HepG2 (cell line): ENCODE measurements around the gene PDP2. TPM values are rescaled to one million over a fixed set of nuclear protein-coding genes. Genes with fewer than 3 reads are reported as not detected.
A peak's percentile ranks its signal among the peaks of the same experiment; 100 is the strongest.

ENCODE experiments used
- BCLAF1 ChIP-seq: fragments of 450-650 bp; IDR thresholded peaks from 2 replicates; pipeline ENCODE4 v1.6.1; 2017; ENCODE audit warnings: mild to moderate bottlenecking
- IKZF5 ChIP-seq: IDR thresholded peaks from 2 replicates; pipeline ENCODE4 v1.6.1; 2018; ENCODE audit warnings: missing genetic modification reagents, mild to moderate bottlenecking, missing compliant biosample characterization
- KAT7 ChIP-seq: IDR thresholded peaks from 2 replicates; pipeline ENCODE4 v1.6.1; 2018; ENCODE audit warnings: borderline replicate concordance, missing compliant biosample characterization
- KLF11 ChIP-seq: IDR thresholded peaks from 2 replicates; pipeline ENCODE4 v1.6.1; 2016; ENCODE audit warnings: missing compliant biosample characterization
- MAF1 ChIP-seq: sonication (generic); formaldehyde crosslinking; IDR thresholded peaks from 2 replicates; pipeline ENCODE4 v1.5.0; 2020; ENCODE audit warnings: missing genetic modification reagents, borderline replicate concordance
- MTA1 ChIP-seq: sonication (generic); formaldehyde crosslinking; IDR thresholded peaks from 2 replicates; pipeline ENCODE4 v1.4.0; 2020; ENCODE audit warnings: missing genetic modification reagents, mild to moderate bottlenecking, borderline replicate concordance
- NKX3-1 ChIP-seq: sonication (generic); formaldehyde crosslinking; IDR thresholded peaks from 2 replicates; pipeline ENCODE4 v1.5.0; 2020; ENCODE audit warnings: missing genetic modification reagents
- PAWR ChIP-seq: sonication (generic); formaldehyde crosslinking; IDR thresholded peaks from 2 replicates; pipeline ENCODE4 v1.4.0; 2020; ENCODE audit warnings: missing genetic modification reagents, mild to moderate bottlenecking, borderline replicate concordance
- PHF20 ChIP-seq: sonication (generic); formaldehyde crosslinking; IDR thresholded peaks from 2 replicates; pipeline ENCODE4 v1.5.0; 2020; ENCODE audit warnings: mild to moderate bottlenecking, missing genetic modification reagents
- RFXANK ChIP-seq: IDR thresholded peaks from 2 replicates; pipeline ENCODE4 v1.6.1; 2016
- RNF219 ChIP-seq: sonication (generic); formaldehyde crosslinking; IDR thresholded peaks from 2 replicates; pipeline ENCODE4 v1.5.0; 2020; ENCODE audit warnings: mild to moderate bottlenecking, missing genetic modification reagents
- SOX13 ChIP-seq, 3 experiments: fragments of 450-650 bp in 1 of 3; sonication (generic) in 1 of 3; formaldehyde crosslinking in 1 of 3; IDR thresholded peaks in 2 of 3; conservative IDR thresholded peaks in 1 of 3; 2 replicates each; pipeline versions ENCODE4 v1.5.0 to v1.6.1; 2016 to 2020; ENCODE audit warnings: antibody characterized with exemption in 1 of 3, mild to moderate bottlenecking in 1 of 3, missing compliant biosample characterization in 1 of 3, missing genetic modification reagents in 1 of 3, moderate library complexity in 1 of 3
- STAT5B ChIP-seq: sonication (generic); formaldehyde crosslinking; IDR thresholded peaks from 2 replicates; pipeline ENCODE4 v1.4.0; 2020; ENCODE audit warnings: missing genetic modification reagents
- TBX2 ChIP-seq: sonication (generic); formaldehyde crosslinking; IDR thresholded peaks from 2 replicates; pipeline ENCODE4 v1.5.0; 2020; ENCODE audit warnings: missing genetic modification reagents, mild to moderate bottlenecking, borderline replicate concordance
- TFAP4 ChIP-seq: sonication (generic); IDR thresholded peaks from 2 replicates; pipeline ENCODE4 v1.6.1; 2016; ENCODE audit warnings: low read depth, borderline replicate concordance
- ZBTB43 ChIP-seq: sonication (generic); formaldehyde crosslinking; conservative IDR thresholded peaks from 2 replicates; pipeline ENCODE4 v1.4.0; 2020; ENCODE audit warnings: missing genetic modification reagents
- ZNF230 ChIP-seq: sonication (generic); formaldehyde crosslinking; IDR thresholded peaks from 2 replicates; pipeline ENCODE4 v1.4.0; 2020; ENCODE audit warnings: mild to moderate bottlenecking, missing genetic modification reagents
- ZNF292 ChIP-seq: sonication (generic); formaldehyde crosslinking; IDR thresholded peaks from 2 replicates; pipeline ENCODE4 v1.8.1; 2022; ENCODE audit warnings: mild to moderate bottlenecking, low read depth, missing genetic modification reagents, borderline replicate concordance
- ZNF546 ChIP-seq: sonication (generic); formaldehyde crosslinking; conservative IDR thresholded peaks from 2 replicates; pipeline ENCODE4 v1.8.1; 2023; ENCODE audit warnings: mild to moderate bottlenecking, missing genetic modification reagents
- ZNF781 ChIP-seq: sonication (generic); formaldehyde crosslinking; IDR thresholded peaks from 2 replicates; pipeline ENCODE4 v1.5.1; 2020; ENCODE audit warnings: borderline replicate concordance, mild to moderate bottlenecking, missing genetic modification reagents; ENCODE audit errors: not compliant biosample characterization
- polyA plus RNA-seq, 8 experiments: library from polyadenylated mRNA; depleted of rRNA in 3 of 8; stranded (reverse) in 7 of 8; unstranded in 1 of 8; fragments of >200 nt; fragmentation: Illumina TruSeq in 4 of 8; extraction: Trizol in 4 of 8; gene quantifications; 2 replicates each; pipeline versions ENCODE4 v1.2.1 to v1.2.3, GENCODE V29; 2011 to 2016; ENCODE audit warnings: low read depth in 4 of 8, missing spikeins in 1 of 8, mixed read lengths in 1 of 8; ENCODE audit not compliant: insufficient read depth in 1 of 8
- total RNA-seq, 5 experiments: library from RNA; depleted of rRNA; stranded (reverse); fragments of >200 nt; fragmentation: Illumina TruSeq; extraction: Trizol; gene quantifications; 2 replicates each; pipeline ENCODE4 v1.2.3, GENCODE V29; 2016; ENCODE audit warnings: low read depth in 1 of 5

PDP2 gene
- total and polyA plus RNA-seq, 2 of the 13 experiments (the other 11 are each of a cell fraction or from before 2014, with no cell fraction given), result 12.8 to 15.8 TPM

- TF ChIP-seq ZBTB43 (CRISPR knock-in tag) (peak; percentile 79; the same call in 1 of the 2 replicates), NKX3-1 (peak; percentile 88; the same call in 1 of the 2 replicates), ZNF230 (CRISPR knock-in tag) (peak; percentile 51), IKZF5 (CRISPR knock-in tag) (peak; percentile 92), SOX13 (IDR thresholded peaks at IDR 0.05) (no peak), SOX13 (CRISPR knock-in tag; conservative IDR thresholded peaks at IDR 0.05 in 1 of 2, IDR thresholded peaks at IDR 0.05 in 1 of 2) (peak in 1 of 2 experiments; percentile 52; a peak in 1 of 4 replicates), BCLAF1 (no peak), KAT7 (CRISPR knock-in tag) (peak; percentile 92), STAT5B (CRISPR knock-in tag) (no peak), RFXANK (CRISPR knock-in tag) (no peak), PAWR (CRISPR knock-in tag) (no peak), PHF20 (CRISPR knock-in tag) (peak; percentile 97), ZNF781 (CRISPR knock-in tag) (peak; percentile 95), MAF1 (CRISPR knock-in tag) (peak; percentile 97), TFAP4 (peak; percentile 29; the same call in 1 of the 2 replicates), KLF11 (no peak), TBX2 (CRISPR knock-in tag) (peak; percentile 90), ZNF546 (peak; percentile 95; the same call in 1 of the 2 replicates), ZNF292 (CRISPR knock-in tag) (peak; percentile 55; the same call in 1 of the 2 replicates), MTA1 (CRISPR knock-in tag) (peak; percentile 87; the same call in 1 of the 2 replicates), RNF219 (peak; percentile 78; the same call in 1 of the 2 replicates)
These were observed 54.0 kb downstream of the PDP2 start, which contains the start of gene CIAO2B (continued) for GRCh38 chr16:66934138-66934838.
